Liver (tissue), 9 donors: Measurements from ENCODE around the gene ZDHHC9. TPM values are rescaled to one million over a fixed set of nuclear protein-coding genes. Genes with fewer than 3 reads are reported as not detected.
A peak's percentile ranks its signal among the peaks of the same experiment; 100 is the strongest.

Experiments used
- DNase-seq: peaks from one replicate; pipeline ENCODE4 v3.0.0-alpha.2; 2017; ENCODE audit warnings: low spot score
- H3K27ac ChIP-seq, 2 donors: one replicate each; pipeline ENCODE4 v1.7.0; 2013; ENCODE audit warnings: inconsistent platforms in 2 of 2, low read length in 2 of 2, control low read depth in 1 of 2, low read depth in 1 of 2, mild to moderate bottlenecking in 1 of 2
- H3K27me3 ChIP-seq, 4 donors: one replicate each; pipeline versions ENCODE4 v1.6.1 to v1.7.0; 2013; ENCODE audit warnings: low read length in 3 of 4, inconsistent platforms in 1 of 4, mild to moderate bottlenecking in 1 of 4, moderate library complexity in 1 of 4; ENCODE audit not compliant: control insufficient read depth in 4 of 4, insufficient read depth in 4 of 4
- H3K36me3 ChIP-seq, 4 donors: one replicate each; pipeline versions ENCODE4 v1.6.1 to v1.7.0; 2013; ENCODE audit warnings: low read length in 3 of 4, mild to moderate bottlenecking in 3 of 4, low read depth in 1 of 4, moderate library complexity in 1 of 4; ENCODE audit not compliant: control insufficient read depth in 4 of 4, insufficient read depth in 3 of 4
- H3K4me1 ChIP-seq, 4 donors: one replicate each; pipeline versions ENCODE4 v1.6.1 to v1.7.0; 2013; ENCODE audit warnings: low read length in 3 of 4, mild to moderate bottlenecking in 3 of 4, moderate library complexity in 1 of 4; ENCODE audit not compliant: control insufficient read depth in 4 of 4, insufficient read depth in 4 of 4
- H3K4me3 ChIP-seq, 3 donors: one replicate each; pipeline versions ENCODE4 v1.6.1 to v1.7.0; 2013; ENCODE audit warnings: low read length in 3 of 3, control low read depth in 1 of 3, low read depth in 1 of 3, mild to moderate bottlenecking in 1 of 3
- H3K9ac ChIP-seq, 2 donors: one replicate each; pipeline ENCODE4 v1.7.0; 2013; ENCODE audit warnings: low read length in 2 of 2, mild to moderate bottlenecking in 2 of 2, moderate library complexity in 2 of 2, control low read depth in 1 of 2, low read depth in 1 of 2
- H3K9me3 ChIP-seq, 4 donors: one replicate each; pipeline versions ENCODE4 v1.6.1 to v1.7.0; 2013; ENCODE audit warnings: low read length in 3 of 4; ENCODE audit not compliant: control insufficient read depth in 4 of 4
- EGR1 ChIP-seq, 2 donors: IDR thresholded peaks; 2 replicates each; pipeline ENCODE4 v1.6.1; 2016 to 2018; ENCODE audit warnings: antibody characterized with exemption in 2 of 2, low read depth in 2 of 2
- FOXA1 ChIP-seq: IDR thresholded peaks from 2 replicates; pipeline ENCODE4 v1.6.1; 2016; ENCODE audit warnings: antibody characterized with exemption
- FOXA2 ChIP-seq: IDR thresholded peaks from 2 replicates; pipeline ENCODE4 v1.6.1; 2016; ENCODE audit warnings: antibody characterized with exemption
- GABPA ChIP-seq, 2 donors: IDR thresholded peaks in 1 of 2; conservative IDR thresholded peaks in 1 of 2; 2 replicates each; pipeline ENCODE4 v1.6.1; 2016; ENCODE audit warnings: antibody characterized with exemption in 2 of 2, mild to moderate bottlenecking in 1 of 2, moderate library complexity in 1 of 2
- HNF4A ChIP-seq, 2 donors: conservative IDR thresholded peaks; 2 replicates each; pipeline ENCODE4 v1.6.1; 2016; ENCODE audit warnings: antibody characterized with exemption in 2 of 2, mild to moderate bottlenecking in 2 of 2
- HNF4G ChIP-seq: IDR thresholded peaks from 2 replicates; pipeline ENCODE4 v1.6.1; 2016; ENCODE audit warnings: antibody characterized with exemption
- JUND ChIP-seq, 2 donors: IDR thresholded peaks; 2 replicates each; pipeline ENCODE4 v1.6.1; 2016; ENCODE audit warnings: antibody characterized with exemption in 2 of 2
- NR2F2 ChIP-seq: IDR thresholded peaks from 2 replicates; pipeline ENCODE4 v1.6.1; 2016; ENCODE audit warnings: antibody characterized with exemption
- RAD21 ChIP-seq, 2 donors: IDR thresholded peaks; 2 replicates each; pipeline ENCODE4 v1.6.1; 2016; ENCODE audit warnings: antibody characterized with exemption in 2 of 2, mild to moderate bottlenecking in 2 of 2
- RXRA ChIP-seq, 2 donors: IDR thresholded peaks; 2 replicates each; pipeline ENCODE4 v1.6.1; 2017 to 2018; ENCODE audit warnings: antibody characterized with exemption in 2 of 2, mild to moderate bottlenecking in 1 of 2
- SP1 ChIP-seq: IDR thresholded peaks from 2 replicates; pipeline ENCODE4 v1.6.1; 2018; ENCODE audit warnings: antibody characterized with exemption, mild to moderate bottlenecking
- TAF1 ChIP-seq: conservative IDR thresholded peaks from 2 replicates; pipeline ENCODE4 v1.6.1; 2016; ENCODE audit warnings: antibody characterized with exemption, mild to moderate bottlenecking
- YY1 ChIP-seq: IDR thresholded peaks from 2 replicates; pipeline ENCODE4 v1.6.1; 2016; ENCODE audit warnings: antibody characterized with exemption, mild to moderate bottlenecking
- WGBS: extraction: QIAGEN DNeasy Blood & Tissue Kit; methylation state at CpG from one replicate; pipeline ENCODE4 v1.1.7; 2013; 5-methylcytosine and 5-hydroxymethylcytosine counted together
- polyA plus RNA-seq, 2 donors: library from polyadenylated mRNA; stranded (reverse) in 1 of 2; unstranded in 1 of 2; fragments of 200-250 nt in 1 of 2; fragments of >200 nt in 1 of 2; fragmentation: Nextera tagmentation in 1 of 2; extraction: Ambion mirVana in 1 of 2; gene quantifications; one replicate each; pipeline versions ENCODE4 v1.2.1 to v1.2.3, GENCODE V29; 2013 to 2015
- total RNA-seq, 2 donors: library from RNA; depleted of rRNA; stranded (reverse); fragments of >200 nt; gene quantifications; one replicate each; pipeline ENCODE4 v1.2.3, GENCODE V29; 2014
- TF ChIP-seq, protein P1 (sequence below): IDR thresholded peaks from 2 replicates; pipeline ENCODE4 v1.6.1; 2016; ENCODE audit warnings: antibody characterized with exemption
- TF ChIP-seq, protein P2 (sequence below): IDR thresholded peaks from 2 replicates; pipeline ENCODE4 v1.6.1; 2016; ENCODE audit warnings: antibody characterized with exemption
- donor health status: healthy.
- donor health status: healthy.
- donor health status: healthy.
- donor health status: healthy.
- donor health status: healthy.

ZDHHC9 gene
- total and polyA plus RNA-seq, 4 donors = 10.2 to 26.8 (median 24.3) TPM

DNA sequence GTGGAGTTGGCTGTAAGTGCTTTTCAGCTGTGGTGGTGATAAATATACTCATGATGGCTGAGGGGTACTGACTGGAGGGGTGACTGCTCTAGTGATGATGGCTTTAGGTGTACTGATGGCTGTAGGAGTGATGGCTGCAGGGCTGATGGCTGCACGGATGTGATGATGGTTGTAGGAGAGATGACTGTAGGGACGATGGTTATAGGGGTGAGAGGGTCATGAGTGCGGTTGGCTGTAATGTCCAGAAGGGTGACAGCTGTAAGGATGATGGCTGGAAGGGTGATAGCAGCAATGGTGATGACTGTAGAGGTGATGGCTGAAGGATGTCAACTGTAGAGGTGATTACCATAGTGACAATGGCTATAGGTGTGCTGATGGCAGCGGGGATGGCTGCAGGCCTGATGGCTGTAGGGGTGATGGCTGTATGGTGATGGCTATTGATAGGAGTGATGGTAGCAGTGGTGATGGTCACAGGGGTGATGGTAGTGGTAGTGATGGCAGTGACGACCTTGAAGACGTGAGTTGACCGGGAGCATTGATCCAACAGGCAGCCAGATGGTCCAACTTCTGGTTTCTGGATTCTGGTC, 64.5 kb downstream of the ZDHHC9 start:
- TF ChIP-seq, protein P1, sequence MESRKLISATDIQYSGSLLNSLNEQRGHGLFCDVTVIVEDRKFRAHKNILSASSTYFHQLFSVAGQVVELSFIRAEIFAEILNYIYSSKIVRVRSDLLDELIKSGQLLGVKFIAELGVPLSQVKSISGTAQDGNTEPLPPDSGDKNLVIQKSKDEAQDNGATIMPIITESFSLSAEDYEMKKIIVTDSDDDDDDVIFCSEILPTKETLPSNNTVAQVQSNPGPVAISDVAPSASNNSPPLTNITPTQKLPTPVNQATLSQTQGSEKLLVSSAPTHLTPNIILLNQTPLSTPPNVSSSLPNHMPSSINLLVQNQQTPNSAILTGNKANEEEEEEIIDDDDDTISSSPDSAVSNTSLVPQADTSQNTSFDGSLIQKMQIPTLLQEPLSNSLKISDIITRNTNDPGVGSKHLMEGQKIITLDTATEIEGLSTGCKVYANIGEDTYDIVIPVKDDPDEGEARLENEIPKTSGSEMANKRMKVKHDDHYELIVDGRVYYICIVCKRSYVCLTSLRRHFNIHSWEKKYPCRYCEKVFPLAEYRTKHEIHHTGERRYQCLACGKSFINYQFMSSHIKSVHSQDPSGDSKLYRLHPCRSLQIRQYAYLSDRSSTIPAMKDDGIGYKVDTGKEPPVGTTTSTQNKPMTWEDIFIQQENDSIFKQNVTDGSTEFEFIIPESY = no peak
- TF ChIP-seq RXRA (IDR thresholded peaks at IDR 0.05) (no peak), SP1 (no peak), YY1 (no peak), EGR1 (IDR thresholded peaks at IDR 0.05; ENCODE audit: low read depth in 2 of 2) (no peak), FOXA2 (no peak), NR2F2 (no peak), GABPA (IDR thresholded peaks at IDR 0.05 in 1 of 2, conservative IDR thresholded peaks at IDR 0.05 in 1 of 2) (no peak), JUND (IDR thresholded peaks at IDR 0.05) (no peak), HNF4A (conservative IDR thresholded peaks at IDR 0.05) (no peak)
- TF ChIP-seq, protein P2, sequence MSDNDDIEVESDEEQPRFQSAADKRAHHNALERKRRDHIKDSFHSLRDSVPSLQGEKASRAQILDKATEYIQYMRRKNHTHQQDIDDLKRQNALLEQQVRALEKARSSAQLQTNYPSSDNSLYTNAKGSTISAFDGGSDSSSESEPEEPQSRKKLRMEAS = no peak
- H3K9ac ChIP-seq = no peak overlapping the region
- H3K4me3 ChIP-seq = peak overlapping the region in 1 of 3 donors; percentile 14
- H3K27ac ChIP-seq = peak overlapping the region; percentile 29 to 56
- 88% methylated on average over 7 of the region's 7 CpGs for WGBS
- H3K4me1 ChIP-seq = peaks cover 0 to 11% (median 3%) of the 10 kb centered on the region in 4 donors
- H3K9me3 ChIP-seq = no peaks in the 10 kb centered on the region
- no peaks in the 10 kb centered on the region for H3K27me3 ChIP-seq
- DNase-seq = no peak
- H3K36me3 ChIP-seq = no peaks in the 10 kb centered on the region

DNA sequence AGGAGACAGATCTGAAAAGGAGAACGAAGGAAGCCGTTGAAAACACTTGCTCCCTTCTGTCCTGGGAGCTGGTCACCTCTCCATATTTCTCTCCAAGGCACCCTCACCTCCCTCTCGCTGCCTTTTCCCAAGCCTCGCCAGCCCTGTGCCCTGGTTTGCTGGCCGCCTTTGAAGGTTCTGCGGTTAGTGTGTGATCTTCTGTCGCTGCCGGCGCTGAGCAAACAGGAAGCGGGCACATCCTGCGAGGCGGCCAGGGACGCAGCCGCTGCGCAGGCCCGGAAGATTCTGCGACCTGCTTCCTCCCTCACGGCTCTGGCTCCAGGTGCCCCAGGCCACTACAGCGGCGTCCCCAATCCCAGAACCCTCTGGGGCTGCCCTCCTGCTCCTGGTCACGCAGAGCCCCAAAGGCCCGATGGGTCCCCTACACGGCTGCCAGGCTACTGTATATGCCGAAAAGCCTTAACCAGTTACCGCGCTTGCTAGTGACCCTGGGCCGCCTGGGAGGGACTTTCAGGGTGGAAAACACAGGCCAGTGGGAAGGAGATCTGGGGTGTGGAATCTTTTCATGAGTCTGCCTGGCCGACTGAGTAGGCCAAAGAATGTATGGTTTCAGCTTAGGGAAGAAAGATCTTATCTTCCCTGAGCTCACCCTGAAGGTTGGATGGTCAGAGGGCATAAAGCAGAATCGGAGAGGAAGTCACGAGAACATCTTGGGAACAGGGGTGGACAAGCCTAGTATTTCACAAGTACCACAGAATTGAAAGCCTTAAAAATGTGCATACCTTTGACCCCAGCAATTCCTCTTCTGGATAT, 66.3 kb downstream of the ZDHHC9 start:
- Histone ChIP-seq H3K9ac (peak overlapping the region in 1 of 2 donors; percentile 9), H3K27ac (peak overlapping the region; percentile 53 to 78), H3K4me3 (peak overlapping the region in 1 of 3 donors; percentile 11), H3K4me1 (peaks cover 2 to 17% (median 5%) of the 10 kb centered on the region in 4 donors), H3K9me3 (no peaks in the 10 kb centered on the region), H3K27me3 (no peaks in the 10 kb centered on the region), H3K36me3 (no peaks in the 10 kb centered on the region)
- WGBS = 17% methylated on average over 30 of the region's 30 CpGs
- DNase-seq = no peak
- peak; percentile 55 for TF ChIP-seq SP1
- TF ChIP-seq RAD21 (IDR thresholded peaks at IDR 0.05) = peak in 1 of 2 donors; percentile 20
- TF ChIP-seq HNF4G = no peak
- TF ChIP-seq TAF1 = peak; percentile 32
- TF ChIP-seq RXRA (IDR thresholded peaks at IDR 0.05) = peak in 1 of 2 donors; percentile 11
- no peak for TF ChIP-seq EGR1 (IDR thresholded peaks at IDR 0.05; ENCODE audit: low read depth in 2 of 2)
- no peak for TF ChIP-seq HNF4A (conservative IDR thresholded peaks at IDR 0.05)
- TF ChIP-seq FOXA1 = no peak
- TF ChIP-seq, protein P2 = no peak
- peak; percentile 34 for TF ChIP-seq YY1
- TF ChIP-seq GABPA (IDR thresholded peaks at IDR 0.05 in 1 of 2, conservative IDR thresholded peaks at IDR 0.05 in 1 of 2) = peak in 1 of 2 donors; percentile 49
